CD4-positive, alpha-beta T cell treated with Interleukin-4 for 1 hour (primary cell): Measurements from ENCODE around the gene SLC22A2.

Source experiments
- DNase-seq, 2 donors: peaks; one replicate each; pipeline ENCODE4 v3.0.0-alpha.2; 2020 to 2022

SLC22A2 gene

GRCh38 chr6:160273196-160273595 lies 14.6 kb upstream of the SLC22A2 start:
- no peak for DNase-seq

- DNase-seq, result no peak
Observed at GRCh38 chr6:160272707-160273106, 14.1 kb upstream of the SLC22A2 start.

GRCh38 chr6:160270347-160270746 lies 11.7 kb upstream of the SLC22A2 start:
- no peak for DNase-seq

GRCh38 chr6:160269771-160270170 lies 11.2 kb upstream of the SLC22A2 start:
- DNase-seq, result no peak

GRCh38 chr6:160269023-160269521 lies 10.5 kb upstream of the SLC22A2 start:
- no peak for DNase-seq

GRCh38 chr6:160267102-160267501 lies 8.5 kb upstream of the SLC22A2 start:
- no peak for DNase-seq

- DNase-seq, result no peak
Observed at GRCh38 chr6:160265869-160266476, 7.4 kb upstream of the SLC22A2 start.

GRCh38 chr6:160264061-160264612 lies 5.5 kb upstream of the SLC22A2 start:
- DNase-seq, result no peak

- no peak for DNase-seq
Observed at GRCh38 chr6:160263196-160263939, 4.7 kb upstream of the SLC22A2 start.

GRCh38 chr6:160261991-160262680 lies 3.5 kb upstream of the SLC22A2 start:
- DNase-seq, result no peak

- no peak for DNase-seq
Observed at GRCh38 chr6:160260803-160261450, 2.3 kb upstream of the SLC22A2 start.

- no peak for DNase-seq
Observed at GRCh38 chr6:160260367-160260766, 1.7 kb upstream of the SLC22A2 start.

- no peak for DNase-seq
Observed at GRCh38 chr6:160259598-160259997, 977 bp upstream of the SLC22A2 start.

- DNase-seq, result no peak
Observed at GRCh38 chr6:160259143-160259425, 463 bp upstream of the SLC22A2 start.

GRCh38 chr6:160256445-160256844 lies 2.2 kb downstream of the SLC22A2 start:
- DNase-seq, result no peak

GRCh38 chr6:160254467-160255312 lies 3.9 kb downstream of the SLC22A2 start:
- no peak for DNase-seq

GRCh38 chr6:160253714-160254113 lies 4.9 kb downstream of the SLC22A2 start:
- no peak for DNase-seq

- DNase-seq, result no peak
Observed at GRCh38 chr6:160253292-160253691, 5.3 kb downstream of the SLC22A2 start.

- DNase-seq, result no peak
Observed at GRCh38 chr6:160252073-160252813, 6.4 kb downstream of the SLC22A2 start.

GRCh38 chr6:160249671-160250070 lies 8.9 kb downstream of the SLC22A2 start:
- DNase-seq, result no peak

- no peak for DNase-seq
Observed at GRCh38 chr6:160248538-160248937, 10.1 kb downstream of the SLC22A2 start.

GRCh38 chr6:160247457-160247883 lies 11.2 kb downstream of the SLC22A2 start:
- DNase-seq, result no peak
